Liver (tissue), 9 donors: Measurements from ENCODE around the gene BLOC1S1. TPM values are rescaled to one million over a fixed set of nuclear protein-coding genes. Genes with fewer than 3 reads are reported as not detected.
"Not testable (repeated sequence)": the region's sequence is repeated elsewhere in the genome, so short reads cannot be mapped to it uniquely, and the experiment has no call there.

Source experiments
- DNase-seq: peaks from one replicate; pipeline ENCODE4 v3.0.0-alpha.2; 2017; ENCODE audit warnings: low spot score
- H3K27ac ChIP-seq, 2 donors: one replicate each; pipeline ENCODE4 v1.7.0; 2013; ENCODE audit warnings: inconsistent platforms in 2 of 2, low read length in 2 of 2, control low read depth in 1 of 2, low read depth in 1 of 2, mild to moderate bottlenecking in 1 of 2
- H3K27me3 ChIP-seq, 4 donors: one replicate each; pipeline versions ENCODE4 v1.6.1 to v1.7.0; 2013; ENCODE audit warnings: low read length in 3 of 4, inconsistent platforms in 1 of 4, mild to moderate bottlenecking in 1 of 4, moderate library complexity in 1 of 4; ENCODE audit not compliant: control insufficient read depth in 4 of 4, insufficient read depth in 4 of 4
- H3K36me3 ChIP-seq, 4 donors: one replicate each; pipeline versions ENCODE4 v1.6.1 to v1.7.0; 2013; ENCODE audit warnings: low read length in 3 of 4, mild to moderate bottlenecking in 3 of 4, low read depth in 1 of 4, moderate library complexity in 1 of 4; ENCODE audit not compliant: control insufficient read depth in 4 of 4, insufficient read depth in 3 of 4
- H3K4me1 ChIP-seq, 4 donors: one replicate each; pipeline versions ENCODE4 v1.6.1 to v1.7.0; 2013; ENCODE audit warnings: low read length in 3 of 4, mild to moderate bottlenecking in 3 of 4, moderate library complexity in 1 of 4; ENCODE audit not compliant: control insufficient read depth in 4 of 4, insufficient read depth in 4 of 4
- H3K4me3 ChIP-seq, 3 donors: one replicate each; pipeline versions ENCODE4 v1.6.1 to v1.7.0; 2013; ENCODE audit warnings: low read length in 3 of 3, control low read depth in 1 of 3, low read depth in 1 of 3, mild to moderate bottlenecking in 1 of 3
- H3K9ac ChIP-seq, 2 donors: one replicate each; pipeline ENCODE4 v1.7.0; 2013; ENCODE audit warnings: low read length in 2 of 2, mild to moderate bottlenecking in 2 of 2, moderate library complexity in 2 of 2, control low read depth in 1 of 2, low read depth in 1 of 2
- H3K9me3 ChIP-seq, 4 donors: one replicate each; pipeline versions ENCODE4 v1.6.1 to v1.7.0; 2013; ENCODE audit warnings: low read length in 3 of 4; ENCODE audit not compliant: control insufficient read depth in 4 of 4
- ATF3 ChIP-seq: IDR thresholded peaks from 2 replicates; pipeline ENCODE4 v1.6.1; 2016; ENCODE audit warnings: antibody characterized with exemption
- CTCF ChIP-seq: fragments of 150-350 bp; IDR thresholded peaks from 2 replicates; pipeline ENCODE4 v1.5.1; 2017; ENCODE audit warnings: improper control_type of control experiment, low read depth, low read length; ENCODE audit not compliant: missing input control
- EGR1 ChIP-seq, 2 donors: IDR thresholded peaks; 2 replicates each; pipeline ENCODE4 v1.6.1; 2016 to 2018; ENCODE audit warnings: antibody characterized with exemption in 2 of 2, low read depth in 2 of 2
- FOXA1 ChIP-seq: IDR thresholded peaks from 2 replicates; pipeline ENCODE4 v1.6.1; 2016; ENCODE audit warnings: antibody characterized with exemption
- FOXA2 ChIP-seq: IDR thresholded peaks from 2 replicates; pipeline ENCODE4 v1.6.1; 2016; ENCODE audit warnings: antibody characterized with exemption
- GABPA ChIP-seq, 2 donors: IDR thresholded peaks in 1 of 2; conservative IDR thresholded peaks in 1 of 2; 2 replicates each; pipeline ENCODE4 v1.6.1; 2016; ENCODE audit warnings: antibody characterized with exemption in 2 of 2, mild to moderate bottlenecking in 1 of 2, moderate library complexity in 1 of 2
- HNF4A ChIP-seq, 2 donors: conservative IDR thresholded peaks; 2 replicates each; pipeline ENCODE4 v1.6.1; 2016; ENCODE audit warnings: antibody characterized with exemption in 2 of 2, mild to moderate bottlenecking in 2 of 2
- HNF4G ChIP-seq: IDR thresholded peaks from 2 replicates; pipeline ENCODE4 v1.6.1; 2016; ENCODE audit warnings: antibody characterized with exemption
- JUND ChIP-seq, 2 donors: IDR thresholded peaks; 2 replicates each; pipeline ENCODE4 v1.6.1; 2016; ENCODE audit warnings: antibody characterized with exemption in 2 of 2
- MAX ChIP-seq: IDR thresholded peaks from 2 replicates; pipeline ENCODE4 v1.6.1; 2016; ENCODE audit warnings: antibody characterized with exemption
- NR2F2 ChIP-seq: IDR thresholded peaks from 2 replicates; pipeline ENCODE4 v1.6.1; 2016; ENCODE audit warnings: antibody characterized with exemption
- RAD21 ChIP-seq, 2 donors: IDR thresholded peaks; 2 replicates each; pipeline ENCODE4 v1.6.1; 2016; ENCODE audit warnings: antibody characterized with exemption in 2 of 2, mild to moderate bottlenecking in 2 of 2
- REST ChIP-seq: IDR thresholded peaks from 2 replicates; pipeline ENCODE4 v1.6.1; 2016; ENCODE audit warnings: antibody characterized with exemption, mild to moderate bottlenecking
- RXRA ChIP-seq, 2 donors: IDR thresholded peaks; 2 replicates each; pipeline ENCODE4 v1.6.1; 2017 to 2018; ENCODE audit warnings: antibody characterized with exemption in 2 of 2, mild to moderate bottlenecking in 1 of 2
- SP1 ChIP-seq: IDR thresholded peaks from 2 replicates; pipeline ENCODE4 v1.6.1; 2018; ENCODE audit warnings: antibody characterized with exemption, mild to moderate bottlenecking
- TAF1 ChIP-seq: conservative IDR thresholded peaks from 2 replicates; pipeline ENCODE4 v1.6.1; 2016; ENCODE audit warnings: antibody characterized with exemption, mild to moderate bottlenecking
- YY1 ChIP-seq: IDR thresholded peaks from 2 replicates; pipeline ENCODE4 v1.6.1; 2016; ENCODE audit warnings: antibody characterized with exemption, mild to moderate bottlenecking
- ZBTB33 ChIP-seq: IDR thresholded peaks from 2 replicates; pipeline ENCODE4 v1.6.1; 2016; ENCODE audit warnings: antibody characterized with exemption
- WGBS: extraction: QIAGEN DNeasy Blood & Tissue Kit; methylation state at CpG from one replicate; pipeline ENCODE4 v1.1.7; 2013; 5-methylcytosine and 5-hydroxymethylcytosine counted together
- polyA plus RNA-seq, 2 donors: library from polyadenylated mRNA; stranded (reverse) in 1 of 2; unstranded in 1 of 2; fragments of 200-250 nt in 1 of 2; fragments of >200 nt in 1 of 2; fragmentation: Nextera tagmentation in 1 of 2; extraction: Ambion mirVana in 1 of 2; gene quantifications; one replicate each; pipeline versions ENCODE4 v1.2.1 to v1.2.3, GENCODE V29; 2013 to 2015
- total RNA-seq, 2 donors: library from RNA; depleted of rRNA; stranded (reverse); fragments of >200 nt; gene quantifications; one replicate each; pipeline ENCODE4 v1.2.3, GENCODE V29; 2014
- donor health status: healthy.
- donor health status: healthy.
- donor health status: healthy.
- donor health status: healthy.
- donor health status: healthy.

Gene BLOC1S1
- total and polyA plus RNA-seq, 4 donors: 43.7 to 150 (median 115) TPM

- TF ChIP-seq CTCF (no peak), YY1 (no peak), EGR1 (IDR thresholded peaks at IDR 0.05; ENCODE audit: low read depth in 2 of 2) (no peak), TAF1 (no peak)
These were observed 41.9 kb downstream of the BLOC1S1 start (continued) for GRCh38 chr12:55757701-55758100.

- H3K4me1 ChIP-seq, DNase-seq, H3K27ac ChIP-seq, H3K9me3 ChIP-seq, H3K27me3 ChIP-seq, H3K9ac ChIP-seq, H3K4me3 ChIP-seq: not testable (repeated sequence)
- WGBS: over 99% methylated on average over 4 of the region's 4 CpGs
- H3K36me3 ChIP-seq: peaks cover 12 to 56% (median 40%) of the 10 kb centered on the region in 4 donors
These were observed 42.7 kb downstream of the BLOC1S1 start for GRCh38 chr12:55758575-55758974.

GRCh38 chr12:55760663-55761062, 44.8 kb downstream of the BLOC1S1 start:
- Histone ChIP-seq H3K27me3 (no peaks in the 10 kb centered on the region), H3K27ac (no peak overlapping the region), H3K9me3 (no peaks in the 10 kb centered on the region), H3K4me1 (no peaks in the 10 kb centered on the region), H3K4me3 (no peak overlapping the region), H3K9ac (no peak overlapping the region), H3K36me3 (peaks cover 12 to 44% (median 34%) of the 10 kb centered on the region in 4 donors)
- no peak for TF ChIP-seq MAX
- no peak for TF ChIP-seq CTCF
- TF ChIP-seq TAF1: no peak
- no peak for TF ChIP-seq NR2F2
- TF ChIP-seq FOXA2: no peak
- no peak for TF ChIP-seq JUND (IDR thresholded peaks at IDR 0.05)
- TF ChIP-seq HNF4A (conservative IDR thresholded peaks at IDR 0.05): no peak
- TF ChIP-seq REST: no peak
- no peak for TF ChIP-seq FOXA1
- no peak for TF ChIP-seq GABPA (IDR thresholded peaks at IDR 0.05 in 1 of 2, conservative IDR thresholded peaks at IDR 0.05 in 1 of 2)
- TF ChIP-seq EGR1 (IDR thresholded peaks at IDR 0.05; ENCODE audit: low read depth in 2 of 2): no peak
- no peak for TF ChIP-seq ZBTB33
- no peak for TF ChIP-seq SP1
- no peak for TF ChIP-seq RXRA (IDR thresholded peaks at IDR 0.05)
- no peak for TF ChIP-seq HNF4G
- TF ChIP-seq YY1: no peak
- TF ChIP-seq RAD21 (IDR thresholded peaks at IDR 0.05): no peak
- no peak for TF ChIP-seq ATF3
- 97% methylated on average over 6 of the region's 6 CpGs for WGBS
- no peak for DNase-seq
